ENCODE measurements around the gene GALNT8.

GRCh38 chr12:4690760-4691159 is 29.4 kb upstream of the GALNT8 start:
- no peak for TF ChIP-seq POLR2AphosphoS5 (IDR thresholded peaks at IDR 0.05; ENCODE audit: low read depth, low read length)
- TF ChIP-seq TAF1 (IDR thresholded peaks at IDR 0.05; ENCODE audit: low read depth, low read length) = no peak
